ENCODE measurements around the gene CSNK1G2. TPM values are rescaled to one million over a fixed set of nuclear protein-coding genes. Genes with fewer than 3 reads are reported as not detected.

The CSNK1G2 gene
- total RNA-seq, 1 experiment from 2014 or later: 126 TPM

- ChIA-PET POLR2A (no interaction called here), CTCF (interaction anchor here (0.6 to 1.1 kb wide), 2 partner anchors 27 to 392 kb away, joined by 3 read pairs; no protein-coding TSS in a partner anchor)
- ATAC-seq (no peak), DNase-seq (ENCODE audit: low spot score) (no peak)
- TF ChIP-seq PRRX2 (CRISPR knock-in tag; IDR thresholded peaks at IDR 0.05): no peak
- no peak for TF ChIP-seq CREM (CRISPR knock-in tag; IDR thresholded peaks at IDR 0.05)
- TF ChIP-seq IRF1 (CRISPR knock-in tag; IDR thresholded peaks at IDR 0.05): no peak
- no peak for TF ChIP-seq ZNF138 (CRISPR knock-in tag; conservative IDR thresholded peaks at IDR 0.05)
- TF ChIP-seq, protein P1, sequence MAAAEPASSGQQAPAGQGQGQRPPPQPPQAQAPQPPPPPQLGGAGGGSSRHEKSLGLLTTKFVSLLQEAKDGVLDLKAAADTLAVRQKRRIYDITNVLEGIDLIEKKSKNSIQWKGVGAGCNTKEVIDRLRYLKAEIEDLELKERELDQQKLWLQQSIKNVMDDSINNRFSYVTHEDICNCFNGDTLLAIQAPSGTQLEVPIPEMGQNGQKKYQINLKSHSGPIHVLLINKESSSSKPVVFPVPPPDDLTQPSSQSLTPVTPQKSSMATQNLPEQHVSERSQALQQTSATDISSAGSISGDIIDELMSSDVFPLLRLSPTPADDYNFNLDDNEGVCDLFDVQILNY (CRISPR knock-in tag; IDR thresholded peaks at IDR 0.05): no peak
- TF ChIP-seq, protein P2, sequence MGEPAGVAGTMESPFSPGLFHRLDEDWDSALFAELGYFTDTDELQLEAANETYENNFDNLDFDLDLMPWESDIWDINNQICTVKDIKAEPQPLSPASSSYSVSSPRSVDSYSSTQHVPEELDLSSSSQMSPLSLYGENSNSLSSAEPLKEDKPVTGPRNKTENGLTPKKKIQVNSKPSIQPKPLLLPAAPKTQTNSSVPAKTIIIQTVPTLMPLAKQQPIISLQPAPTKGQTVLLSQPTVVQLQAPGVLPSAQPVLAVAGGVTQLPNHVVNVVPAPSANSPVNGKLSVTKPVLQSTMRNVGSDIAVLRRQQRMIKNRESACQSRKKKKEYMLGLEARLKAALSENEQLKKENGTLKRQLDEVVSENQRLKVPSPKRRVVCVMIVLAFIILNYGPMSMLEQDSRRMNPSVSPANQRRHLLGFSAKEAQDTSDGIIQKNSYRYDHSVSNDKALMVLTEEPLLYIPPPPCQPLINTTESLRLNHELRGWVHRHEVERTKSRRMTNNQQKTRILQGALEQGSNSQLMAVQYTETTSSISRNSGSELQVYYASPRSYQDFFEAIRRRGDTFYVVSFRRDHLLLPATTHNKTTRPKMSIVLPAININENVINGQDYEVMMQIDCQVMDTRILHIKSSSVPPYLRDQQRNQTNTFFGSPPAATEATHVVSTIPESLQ (CRISPR knock-in tag; IDR thresholded peaks at IDR 0.05): no peak
- TF ChIP-seq, protein P3, sequence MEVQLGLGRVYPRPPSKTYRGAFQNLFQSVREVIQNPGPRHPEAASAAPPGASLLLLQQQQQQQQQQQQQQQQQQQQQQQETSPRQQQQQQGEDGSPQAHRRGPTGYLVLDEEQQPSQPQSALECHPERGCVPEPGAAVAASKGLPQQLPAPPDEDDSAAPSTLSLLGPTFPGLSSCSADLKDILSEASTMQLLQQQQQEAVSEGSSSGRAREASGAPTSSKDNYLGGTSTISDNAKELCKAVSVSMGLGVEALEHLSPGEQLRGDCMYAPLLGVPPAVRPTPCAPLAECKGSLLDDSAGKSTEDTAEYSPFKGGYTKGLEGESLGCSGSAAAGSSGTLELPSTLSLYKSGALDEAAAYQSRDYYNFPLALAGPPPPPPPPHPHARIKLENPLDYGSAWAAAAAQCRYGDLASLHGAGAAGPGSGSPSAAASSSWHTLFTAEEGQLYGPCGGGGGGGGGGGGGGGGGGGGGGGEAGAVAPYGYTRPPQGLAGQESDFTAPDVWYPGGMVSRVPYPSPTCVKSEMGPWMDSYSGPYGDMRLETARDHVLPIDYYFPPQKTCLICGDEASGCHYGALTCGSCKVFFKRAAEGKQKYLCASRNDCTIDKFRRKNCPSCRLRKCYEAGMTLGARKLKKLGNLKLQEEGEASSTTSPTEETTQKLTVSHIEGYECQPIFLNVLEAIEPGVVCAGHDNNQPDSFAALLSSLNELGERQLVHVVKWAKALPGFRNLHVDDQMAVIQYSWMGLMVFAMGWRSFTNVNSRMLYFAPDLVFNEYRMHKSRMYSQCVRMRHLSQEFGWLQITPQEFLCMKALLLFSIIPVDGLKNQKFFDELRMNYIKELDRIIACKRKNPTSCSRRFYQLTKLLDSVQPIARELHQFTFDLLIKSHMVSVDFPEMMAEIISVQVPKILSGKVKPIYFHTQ (CRISPR knock-in tag; IDR thresholded peaks at IDR 0.05): no peak
- TF ChIP-seq ZNF416 (CRISPR knock-in tag; IDR thresholded peaks at IDR 0.05): no peak
- TF ChIP-seq ATF1 (CRISPR knock-in tag; IDR thresholded peaks at IDR 0.05): no peak
- no peak for TF ChIP-seq ZNF512 (CRISPR knock-in tag; IDR thresholded peaks at IDR 0.05; ENCODE audit: borderline replicate concordance)
- TF ChIP-seq OVOL2 (CRISPR knock-in tag; IDR thresholded peaks at IDR 0.05; ENCODE audit: borderline replicate concordance): no peak
- no peak for TF ChIP-seq KAT7 (CRISPR knock-in tag; IDR thresholded peaks at IDR 0.05; ENCODE audit: borderline replicate concordance)
- TF ChIP-seq ZSCAN18 (CRISPR knock-in tag; IDR thresholded peaks at IDR 0.05): no peak
- TF ChIP-seq, protein P4, sequence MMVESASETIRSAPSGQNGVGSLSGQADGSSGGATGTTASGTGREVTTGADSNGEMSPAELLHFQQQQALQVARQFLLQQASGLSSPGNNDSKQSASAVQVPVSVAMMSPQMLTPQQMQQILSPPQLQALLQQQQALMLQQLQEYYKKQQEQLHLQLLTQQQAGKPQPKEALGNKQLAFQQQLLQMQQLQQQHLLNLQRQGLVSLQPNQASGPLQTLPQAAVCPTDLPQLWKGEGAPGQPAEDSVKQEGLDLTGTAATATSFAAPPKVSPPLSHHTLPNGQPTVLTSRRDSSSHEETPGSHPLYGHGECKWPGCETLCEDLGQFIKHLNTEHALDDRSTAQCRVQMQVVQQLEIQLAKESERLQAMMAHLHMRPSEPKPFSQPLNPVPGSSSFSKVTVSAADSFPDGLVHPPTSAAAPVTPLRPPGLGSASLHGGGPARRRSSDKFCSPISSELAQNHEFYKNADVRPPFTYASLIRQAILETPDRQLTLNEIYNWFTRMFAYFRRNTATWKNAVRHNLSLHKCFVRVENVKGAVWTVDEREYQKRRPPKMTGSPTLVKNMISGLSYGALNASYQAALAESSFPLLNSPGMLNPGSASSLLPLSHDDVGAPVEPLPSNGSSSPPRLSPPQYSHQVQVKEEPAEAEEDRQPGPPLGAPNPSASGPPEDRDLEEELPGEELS (CRISPR knock-in tag; IDR thresholded peaks at IDR 0.05): no peak
- H3K36me3 Mint-ChIP-seq: peaks cover 24% of the 10 kb centered on the region
- H3K9me3 Mint-ChIP-seq: no peaks in the 10 kb centered on the region
- H3K27me3 Mint-ChIP-seq (ENCODE audit: low read depth): peaks cover 8% of the 10 kb centered on the region; the same call in 1 of the 2 replicates
- H3K4me3 Mint-ChIP-seq: no peak overlapping the region
- H3K4me1 Mint-ChIP-seq: no peaks in the 10 kb centered on the region
- H3K27ac Mint-ChIP-seq: no peak overlapping the region
Measured at GRCh38 chr19:1924320-1924961, 16.5 kb upstream of the CSNK1G2 start.

Data from WTC11 (cell line).